ENCODE results near the gene ANKRD17.
"Not testable (repeated sequence)": the region's sequence is repeated elsewhere in the genome, so short reads cannot be mapped to it uniquely, and the experiment has no call there.

ANKRD17 gene

GRCh38 chr4:73258686-73259570, at the start of gene ANKRD17:
Gene ANKRD17, minus strand, starts transcription at chr4:73258798. Its CDS starts 130 bp downstream, at chr4:73258668.
- DNase-seq (ENCODE audit: low read depth), result peak; percentile 95
- peak within 1 kb of the TSS; percentile 70 for H3K4me3 ChIP-seq (ENCODE audit: low read length)
- TF ChIP-seq, protein P1, sequence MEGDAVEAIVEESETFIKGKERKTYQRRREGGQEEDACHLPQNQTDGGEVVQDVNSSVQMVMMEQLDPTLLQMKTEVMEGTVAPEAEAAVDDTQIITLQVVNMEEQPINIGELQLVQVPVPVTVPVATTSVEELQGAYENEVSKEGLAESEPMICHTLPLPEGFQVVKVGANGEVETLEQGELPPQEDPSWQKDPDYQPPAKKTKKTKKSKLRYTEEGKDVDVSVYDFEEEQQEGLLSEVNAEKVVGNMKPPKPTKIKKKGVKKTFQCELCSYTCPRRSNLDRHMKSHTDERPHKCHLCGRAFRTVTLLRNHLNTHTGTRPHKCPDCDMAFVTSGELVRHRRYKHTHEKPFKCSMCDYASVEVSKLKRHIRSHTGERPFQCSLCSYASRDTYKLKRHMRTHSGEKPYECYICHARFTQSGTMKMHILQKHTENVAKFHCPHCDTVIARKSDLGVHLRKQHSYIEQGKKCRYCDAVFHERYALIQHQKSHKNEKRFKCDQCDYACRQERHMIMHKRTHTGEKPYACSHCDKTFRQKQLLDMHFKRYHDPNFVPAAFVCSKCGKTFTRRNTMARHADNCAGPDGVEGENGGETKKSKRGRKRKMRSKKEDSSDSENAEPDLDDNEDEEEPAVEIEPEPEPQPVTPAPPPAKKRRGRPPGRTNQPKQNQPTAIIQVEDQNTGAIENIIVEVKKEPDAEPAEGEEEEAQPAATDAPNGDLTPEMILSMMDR (IDR thresholded peaks at IDR 0.05; ENCODE audit: insufficient read depth, low read depth, low read length, missing control alignments), result no peak

DNA sequence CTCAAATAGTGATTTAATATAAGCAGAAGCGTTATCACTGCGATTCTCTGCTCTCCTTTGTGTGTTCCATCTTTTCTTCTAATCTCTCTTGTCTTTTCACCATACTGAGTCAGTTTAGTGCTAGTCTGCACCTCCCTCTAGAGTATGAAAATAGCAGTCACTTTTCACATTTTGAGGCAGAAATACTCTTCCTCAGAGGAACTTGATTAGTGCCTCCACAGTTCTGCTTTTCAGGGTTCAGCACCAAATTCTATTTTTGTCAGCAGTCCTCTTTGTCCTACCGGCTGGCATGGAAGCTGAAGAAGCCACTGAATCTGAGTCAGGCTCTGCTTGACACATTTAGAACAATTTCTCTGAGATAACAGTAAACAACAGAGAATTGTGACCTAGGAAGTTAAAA, 49.7 kb upstream of the ANKRD17 start:
- TF ChIP-seq, protein P1 (IDR thresholded peaks at IDR 0.05; ENCODE audit: insufficient read depth, low read depth, low read length, missing control alignments), result peak; percentile 32
- H3K4me3 ChIP-seq (ENCODE audit: low read length), result no peak overlapping the region
- DNase-seq (ENCODE audit: low read depth), result peak; percentile 6

GRCh38 chr4:73303711-73304110, 45.1 kb upstream of the ANKRD17 start:
- TF ChIP-seq, protein P1 (IDR thresholded peaks at IDR 0.05; ENCODE audit: insufficient read depth, low read depth, low read length, missing control alignments), result no peak
- DNase-seq (ENCODE audit: low read depth), result no peak
- no peak overlapping the region for H3K4me3 ChIP-seq (ENCODE audit: low read length)

GRCh38 chr4:73299548-73300280, 41.1 kb upstream of the ANKRD17 start:
- no peak for DNase-seq (ENCODE audit: low read depth)
- TF ChIP-seq, protein P1 (IDR thresholded peaks at IDR 0.05; ENCODE audit: insufficient read depth, low read depth, low read length, missing control alignments), result no peak
- H3K4me3 ChIP-seq (ENCODE audit: low read length), result no peak overlapping the region

DNA sequence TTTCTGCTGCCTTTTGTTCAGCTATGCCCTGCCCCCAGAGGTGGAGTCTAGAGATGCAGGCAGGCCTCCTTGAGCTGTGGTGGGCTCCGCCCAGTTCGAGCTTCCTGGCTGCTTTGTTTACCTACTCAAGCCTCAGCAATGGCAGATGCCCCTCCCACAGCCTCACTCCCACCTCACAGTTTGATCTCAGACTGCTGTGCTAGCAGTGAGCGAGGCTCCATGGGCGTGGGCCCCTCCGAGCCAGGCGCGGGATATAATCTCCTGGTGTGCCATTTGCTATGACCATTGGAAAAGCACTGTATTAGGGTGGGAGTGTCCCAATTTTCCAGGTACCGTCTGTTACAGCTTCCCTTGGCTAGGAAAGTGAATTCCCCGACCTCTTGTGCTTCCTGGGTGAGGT, 34.1 kb upstream of the ANKRD17 start:
- not testable (repeated sequence) for DNase-seq (ENCODE audit: low read depth)

GRCh38 chr4:73281982-73282381, 23.4 kb upstream of the ANKRD17 start:
- no peak overlapping the region for H3K4me3 ChIP-seq (ENCODE audit: low read length)
- TF ChIP-seq, protein P1 (IDR thresholded peaks at IDR 0.05; ENCODE audit: insufficient read depth, low read depth, low read length, missing control alignments), result no peak

More for the DNA sequence above, 34.1 kb upstream of the ANKRD17 start:
- not testable (repeated sequence) for H3K4me3 ChIP-seq (ENCODE audit: low read length)

DNA sequence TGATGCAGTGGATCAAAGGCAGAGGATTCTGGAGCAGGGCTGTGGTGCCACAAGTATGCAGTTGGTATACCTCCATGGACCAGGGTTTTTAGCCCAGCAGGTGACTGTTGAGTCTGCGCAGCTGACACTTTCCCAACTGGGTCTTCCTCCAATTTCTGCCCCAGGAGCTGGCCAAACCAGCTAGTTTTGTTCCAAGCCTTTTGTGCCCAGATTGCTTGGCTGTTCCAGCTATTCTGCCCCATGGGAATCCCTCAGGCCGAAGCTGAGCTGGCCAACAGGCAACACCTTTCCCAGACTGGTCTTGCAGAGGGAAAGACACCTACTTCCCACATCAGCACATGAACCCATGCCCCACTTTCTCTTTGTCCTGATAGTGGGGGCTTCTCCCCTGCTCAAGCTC, 22.8 kb upstream of the ANKRD17 start:
- TF ChIP-seq, protein P1 (IDR thresholded peaks at IDR 0.05; ENCODE audit: insufficient read depth, low read depth, low read length, missing control alignments), result no peak
- DNase-seq (ENCODE audit: low read depth), result peak; percentile 5
- no peak overlapping the region for H3K4me3 ChIP-seq (ENCODE audit: low read length)

More at GRCh38 chr4:73281982-73282381, 23.4 kb upstream of the ANKRD17 start:
- no peak for DNase-seq (ENCODE audit: low read depth)
